ENCODE data around the gene DHX8. TPM values are rescaled to one million over a fixed set of nuclear protein-coding genes. Genes with fewer than 3 reads are reported as not detected.
"Not testable (repeated sequence)": the region's sequence is repeated elsewhere in the genome, so short reads cannot be mapped to it uniquely, and the experiment has no call there.

Gene DHX8
- 54.2 and 56.6 TPM in 2 replicates for total RNA-seq

DNA sequence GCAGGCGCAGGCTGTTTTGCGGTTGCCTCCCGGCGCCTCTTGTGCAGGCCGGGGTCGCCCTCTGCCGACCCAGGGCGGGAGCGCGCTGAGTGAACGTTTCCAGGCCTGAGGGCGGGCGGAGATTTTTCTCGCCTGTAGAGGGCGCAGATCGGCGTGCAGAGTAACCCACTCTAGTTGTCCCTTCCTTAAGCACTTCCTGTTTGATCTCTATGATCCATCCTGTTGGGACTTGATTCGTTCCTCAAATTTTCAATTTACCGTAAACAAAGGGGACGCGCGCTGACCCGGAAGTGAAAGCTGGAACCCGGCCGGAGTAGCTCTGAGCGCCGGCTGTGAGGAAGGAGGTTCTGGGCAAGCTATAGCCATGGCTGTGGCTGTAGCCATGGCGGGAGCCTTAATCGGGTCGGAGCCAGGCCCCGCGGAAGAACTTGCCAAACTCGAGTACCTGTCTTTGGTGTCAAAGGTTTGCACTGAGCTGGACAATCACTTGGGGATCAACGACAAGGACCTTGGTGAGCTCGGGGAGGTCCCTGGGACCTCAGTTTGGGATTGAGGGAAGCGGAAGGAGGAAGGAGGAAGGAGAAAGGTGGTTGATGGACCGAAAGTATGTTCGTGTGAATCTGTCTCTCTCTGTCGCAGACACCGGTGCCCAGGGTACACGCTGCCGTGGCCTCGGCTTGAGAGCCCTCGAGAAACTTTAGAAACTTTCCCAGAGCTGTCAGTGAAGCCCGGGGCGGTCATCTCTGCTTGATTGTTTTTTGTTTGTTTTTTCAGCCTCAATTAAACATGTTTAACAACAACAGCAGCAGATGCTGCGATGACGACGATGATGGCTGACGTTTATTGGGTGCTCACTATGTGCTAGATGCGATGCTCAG is at the start of gene DHX8:
TSS of gene DHX8 (plus strand) at position 302 of the 878 bp plus-strand sequence. CDS start at position 365, 63 bp downstream.
- Mint-ChIP-seq H3K27ac (peak within 1 kb of the TSS; percentile 99), H3K9me3 (no peaks in the 10 kb centered on the region), H3K27me3 (no peaks in the 10 kb centered on the region), H3K4me3 (peak within 1 kb of the TSS; percentile 100), H3K4me1 (peaks cover 21% of the 10 kb centered on the region), H3K36me3 (ENCODE audit: low read depth) (peaks cover 6% of the 10 kb centered on the region)
- peak; percentile 100 for DNase-seq
- intact Hi-C loops (cut with micrococcal nuclease): loop anchor here (1.0 to 10.0 kb wide), 6 partner anchors 86 to 521 kb away; partner anchors contain the start of genes ARL4D and NAGS

DNA sequence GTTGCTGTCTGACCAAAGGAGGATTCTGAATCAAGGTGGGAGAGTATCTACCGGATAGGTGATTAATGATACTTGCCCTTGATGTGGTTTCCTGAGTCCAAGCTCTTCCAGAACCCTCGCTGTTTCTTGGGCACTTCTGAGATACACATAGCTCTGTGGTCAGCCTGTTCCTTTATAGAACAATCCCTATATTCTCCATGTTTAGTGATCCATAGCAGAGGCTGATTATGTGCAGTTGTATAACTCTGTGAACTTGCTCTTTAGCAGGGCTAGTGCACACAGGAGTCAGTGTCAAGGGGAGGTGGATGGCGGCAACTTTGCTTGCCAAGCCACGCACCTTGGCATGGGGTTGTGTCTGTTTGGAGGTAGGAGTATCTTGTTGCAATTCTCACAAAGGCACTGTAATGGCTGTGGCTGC is 48.9 kb upstream of the DHX8 start:
- DNase-seq: no peak
- Mint-ChIP-seq H3K4me1 (peaks cover 2% of the 10 kb centered on the region), H3K36me3 (ENCODE audit: low read depth) (no peaks in the 10 kb centered on the region), H3K27me3 (peaks cover 20% of the 10 kb centered on the region), H3K4me3 (no peak overlapping the region), H3K9me3 (no peaks in the 10 kb centered on the region), H3K27ac (no peak overlapping the region)
- intact Hi-C loops (cut with micrococcal nuclease): no loop called here

DNA sequence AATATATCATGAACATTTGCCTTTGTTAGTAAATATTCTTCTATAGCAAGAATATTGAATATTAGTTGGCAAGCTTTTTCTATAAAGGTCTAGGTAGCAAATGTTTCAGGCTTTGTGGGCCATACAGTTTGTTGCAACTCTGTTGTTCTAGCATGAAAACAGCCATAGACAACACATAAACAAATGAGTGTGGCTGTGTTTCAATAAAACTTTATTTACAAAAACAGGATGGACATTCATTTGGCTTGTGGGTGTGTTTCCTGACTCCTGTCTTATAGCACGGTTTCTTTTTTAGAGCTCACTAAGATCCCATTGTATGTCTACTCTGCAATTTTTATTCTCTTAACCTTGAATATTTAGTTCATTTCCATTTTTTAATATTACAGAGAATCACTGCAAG is 46.0 kb upstream of the DHX8 start:
- Mint-ChIP-seq H3K9me3 (no peaks in the 10 kb centered on the region), H3K27ac (no peak overlapping the region), H3K4me3 (no peak overlapping the region), H3K27me3 (peaks cover 14% of the 10 kb centered on the region), H3K4me1 (no peaks in the 10 kb centered on the region), H3K36me3 (ENCODE audit: low read depth) (no peaks in the 10 kb centered on the region)
- intact Hi-C loops (cut with micrococcal nuclease): no loop called here
- no peak for DNase-seq

DNA sequence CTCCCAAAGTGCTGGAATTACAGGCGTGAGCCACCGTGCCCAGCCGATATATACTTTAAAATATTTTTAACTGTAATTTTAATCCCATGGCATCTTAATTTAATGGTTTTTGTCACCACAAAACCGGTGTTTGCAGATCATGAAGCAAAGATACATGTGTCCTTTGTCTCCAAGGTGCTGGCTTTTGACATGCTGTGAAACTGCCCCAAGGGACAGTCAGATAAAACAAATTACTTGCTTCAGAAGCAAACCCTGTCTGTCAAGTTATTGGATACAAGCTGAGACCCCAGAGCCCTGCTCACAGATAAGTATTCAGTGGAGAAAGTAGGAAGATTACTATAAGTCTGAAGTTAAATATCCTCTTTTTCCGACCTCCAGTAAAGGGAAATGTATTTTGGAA is 45.1 kb upstream of the DHX8 start:
- intact Hi-C loops (cut with micrococcal nuclease): no loop called here
- no peak overlapping the region for H3K4me3 Mint-ChIP-seq

DNA sequence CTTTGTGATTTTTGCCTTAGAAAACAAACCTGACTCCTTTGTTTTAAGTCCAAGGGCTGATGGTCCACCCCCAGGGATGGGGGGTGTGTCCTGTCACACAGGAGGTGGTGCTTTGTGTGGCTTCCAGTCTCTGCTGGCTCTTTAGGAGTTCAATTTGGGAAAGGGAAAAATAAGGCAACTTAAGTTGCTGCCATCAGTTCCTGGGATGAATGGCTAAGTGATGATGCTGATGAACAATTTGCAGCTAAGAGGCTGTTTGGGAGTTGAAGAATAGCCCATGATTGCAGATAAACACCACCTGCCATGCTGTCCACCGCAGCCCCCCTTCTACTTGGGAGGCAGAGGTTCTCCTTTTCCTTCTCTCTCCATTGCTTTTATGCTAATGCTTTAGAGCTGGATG is 44.7 kb upstream of the DHX8 start:
- Mint-ChIP-seq H3K27ac (no peak overlapping the region), H3K4me3 (no peak overlapping the region), H3K27me3 (peaks cover 14% of the 10 kb centered on the region), H3K9me3 (no peaks in the 10 kb centered on the region), H3K4me1 (no peaks in the 10 kb centered on the region), H3K36me3 (ENCODE audit: low read depth) (no peaks in the 10 kb centered on the region)
- DNase-seq: no peak
- intact Hi-C loops (cut with micrococcal nuclease): no loop called here

More for the DNA sequence above, 45.1 kb upstream of the DHX8 start:
- Mint-ChIP-seq H3K27me3 (peaks cover 15% of the 10 kb centered on the region), H3K36me3 (ENCODE audit: low read depth) (no peaks in the 10 kb centered on the region), H3K27ac (no peak overlapping the region), H3K9me3 (no peaks in the 10 kb centered on the region), H3K4me1 (no peaks in the 10 kb centered on the region)
- no peak for DNase-seq

DNA sequence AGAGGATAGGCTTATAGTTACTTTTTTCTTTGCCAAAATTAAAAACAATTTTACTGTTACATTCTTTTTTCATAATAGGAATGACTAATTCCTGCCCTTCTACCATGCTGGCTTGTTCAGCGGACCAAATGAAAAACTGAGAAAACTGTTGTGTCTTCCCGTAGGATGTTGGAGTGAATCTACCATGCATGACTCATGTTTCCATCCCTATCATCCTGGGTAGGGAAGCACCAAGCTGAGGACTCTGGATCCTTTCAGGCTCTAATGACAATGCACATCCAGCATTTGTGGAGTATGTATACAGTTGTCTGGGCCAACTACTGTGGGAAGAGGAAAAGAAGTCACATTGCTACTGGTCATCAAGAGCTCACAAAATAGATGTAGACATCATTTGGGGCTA is 41.1 kb upstream of the DHX8 start:
- Mint-ChIP-seq H3K27ac (no peak overlapping the region), H3K4me3 (no peak overlapping the region), H3K9me3 (no peaks in the 10 kb centered on the region), H3K36me3 (ENCODE audit: low read depth) (no peaks in the 10 kb centered on the region), H3K27me3 (peaks cover 9% of the 10 kb centered on the region), H3K4me1 (no peaks in the 10 kb centered on the region)
- intact Hi-C loops (cut with micrococcal nuclease): no loop called here
- no peak for DNase-seq

DNA sequence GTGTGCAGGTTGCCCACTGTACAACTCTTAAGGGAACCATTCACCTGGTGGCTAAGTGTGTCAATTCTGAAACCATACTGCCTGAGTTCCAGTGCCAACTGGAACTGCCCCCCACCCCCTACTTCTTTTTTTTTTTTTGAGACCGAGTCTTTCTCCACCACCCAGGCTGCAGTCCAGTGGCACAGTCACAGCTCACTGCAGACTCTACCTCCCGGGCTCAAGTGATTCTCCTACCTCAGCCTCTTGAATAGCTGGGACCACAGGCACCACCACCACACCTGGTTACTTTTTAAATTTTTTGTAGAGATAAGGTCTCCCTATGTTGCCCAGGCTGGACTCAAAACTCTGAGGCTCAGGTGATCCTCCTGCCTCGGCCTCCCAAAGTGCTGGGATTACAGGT is 40.4 kb upstream of the DHX8 start:
- no peaks in the 10 kb centered on the region for H3K4me1 Mint-ChIP-seq
- H3K27ac Mint-ChIP-seq: no peak overlapping the region

DNA sequence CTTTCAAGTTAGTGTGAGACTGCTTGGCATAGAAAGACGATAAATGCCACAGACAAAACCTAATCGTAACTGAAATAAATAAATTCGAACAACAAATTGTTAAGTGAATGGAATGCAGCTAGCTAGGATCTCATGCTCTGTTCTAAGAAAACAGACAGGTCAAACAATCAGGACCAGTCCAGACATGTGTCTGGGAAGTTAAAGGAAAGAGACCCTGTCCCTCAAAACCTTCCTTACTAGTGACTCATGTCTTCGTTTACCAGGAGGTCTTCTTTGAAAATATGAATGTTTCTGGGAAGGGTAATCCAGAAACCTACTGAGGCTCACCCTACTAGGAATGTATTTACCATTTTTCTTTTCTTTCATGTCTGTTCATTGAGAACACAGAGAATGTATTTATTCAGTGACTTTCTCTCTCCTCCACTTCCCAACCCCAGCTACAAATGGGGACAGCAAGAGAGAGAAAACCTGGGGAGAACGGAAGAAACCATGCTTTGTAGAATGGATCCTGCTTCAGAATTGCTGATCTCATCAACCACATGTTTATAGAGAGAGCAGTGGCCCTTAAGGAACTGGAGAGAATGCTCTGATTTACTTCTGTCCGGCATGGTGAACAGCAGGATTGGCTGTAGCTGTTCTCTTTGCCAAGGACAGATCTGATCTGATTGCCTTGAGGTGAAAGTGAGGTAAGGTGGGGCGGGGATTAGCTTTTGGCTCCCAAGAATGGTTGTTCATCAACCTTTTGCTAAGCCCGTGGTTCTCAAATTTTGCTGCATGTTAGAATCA is 39.4 kb upstream of the DHX8 start:
- intact Hi-C loops (cut with micrococcal nuclease): no loop called here
- H3K4me3 Mint-ChIP-seq: no peak overlapping the region
- H3K27ac Mint-ChIP-seq: no peak overlapping the region

More for the DNA sequence above, 40.4 kb upstream of the DHX8 start:
- intact Hi-C loops (cut with micrococcal nuclease): no loop called here
- DNase-seq: no peak
- no peaks in the 10 kb centered on the region for H3K9me3 Mint-ChIP-seq
- H3K27me3 Mint-ChIP-seq: peaks cover 9% of the 10 kb centered on the region
- no peak overlapping the region for H3K4me3 Mint-ChIP-seq
- H3K36me3 Mint-ChIP-seq (ENCODE audit: low read depth): no peaks in the 10 kb centered on the region

DNA sequence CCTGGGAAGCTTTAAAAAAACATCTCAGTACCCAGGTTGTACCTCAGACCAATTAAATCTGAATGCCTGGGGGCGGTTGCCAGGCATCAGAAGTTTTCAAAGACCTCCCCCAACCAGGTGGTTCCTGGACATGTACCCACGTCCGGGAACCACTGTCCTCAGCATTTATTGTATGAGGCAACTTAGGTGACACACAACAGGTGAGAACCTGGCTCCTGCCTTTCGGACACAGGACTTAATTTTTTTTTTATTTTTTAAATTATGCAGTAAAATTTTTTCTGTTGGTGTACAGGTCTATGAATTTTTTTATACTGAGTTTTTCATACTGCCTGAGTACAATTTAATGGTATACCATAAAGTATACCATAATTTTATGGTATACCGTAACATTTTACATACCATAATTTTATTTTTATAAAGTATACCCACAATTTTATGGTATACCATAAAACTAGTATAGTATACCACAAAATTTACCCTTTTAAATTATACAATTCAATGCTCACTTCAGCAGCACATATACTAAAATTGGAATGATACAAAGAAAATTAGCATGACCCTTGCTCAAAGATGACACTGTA is 38.7 kb upstream of the DHX8 start:
- intact Hi-C loops (cut with micrococcal nuclease): no loop called here
- no peaks in the 10 kb centered on the region for H3K36me3 Mint-ChIP-seq (ENCODE audit: low read depth)

More for the DNA sequence above, 39.4 kb upstream of the DHX8 start:
- no peaks in the 10 kb centered on the region for H3K4me1 Mint-ChIP-seq
- H3K9me3 Mint-ChIP-seq: no peaks in the 10 kb centered on the region
- peaks cover 13% of the 10 kb centered on the region for H3K27me3 Mint-ChIP-seq
- no peak for DNase-seq
- H3K36me3 Mint-ChIP-seq (ENCODE audit: low read depth): no peaks in the 10 kb centered on the region

DNA sequence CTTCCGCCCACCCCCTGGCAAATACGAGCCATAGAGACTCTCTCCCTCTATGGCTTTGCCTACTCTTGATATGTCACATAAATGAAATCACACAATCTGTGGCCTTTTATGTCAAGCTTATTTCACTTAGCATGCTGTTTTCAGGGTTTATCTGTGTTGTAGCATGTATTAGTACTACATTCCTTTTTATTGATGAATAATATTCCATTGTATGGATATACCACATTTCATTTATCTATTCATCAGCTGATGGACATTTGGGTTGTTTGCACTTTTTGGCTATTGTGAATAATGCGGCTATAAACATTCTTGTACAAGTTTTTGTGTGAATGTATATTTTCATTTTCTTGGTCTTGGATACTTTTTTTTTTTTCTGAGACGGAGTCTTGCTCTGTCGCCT is 37.0 kb upstream of the DHX8 start:
- H3K4me3 Mint-ChIP-seq: no peak overlapping the region
- no peak overlapping the region for H3K27ac Mint-ChIP-seq
- no peak for DNase-seq
- no peaks in the 10 kb centered on the region for H3K4me1 Mint-ChIP-seq
- no peaks in the 10 kb centered on the region for H3K36me3 Mint-ChIP-seq (ENCODE audit: low read depth)
- peaks cover 16% of the 10 kb centered on the region for H3K27me3 Mint-ChIP-seq
- no peaks in the 10 kb centered on the region for H3K9me3 Mint-ChIP-seq
- intact Hi-C loops (cut with micrococcal nuclease): no loop called here

More for the DNA sequence above, 38.7 kb upstream of the DHX8 start:
- Mint-ChIP-seq H3K4me1 (no peaks in the 10 kb centered on the region), H3K4me3 (no peak overlapping the region), H3K27me3 (peaks cover 16% of the 10 kb centered on the region), H3K27ac (no peak overlapping the region), H3K9me3 (no peaks in the 10 kb centered on the region)
- DNase-seq: no peak

DNA sequence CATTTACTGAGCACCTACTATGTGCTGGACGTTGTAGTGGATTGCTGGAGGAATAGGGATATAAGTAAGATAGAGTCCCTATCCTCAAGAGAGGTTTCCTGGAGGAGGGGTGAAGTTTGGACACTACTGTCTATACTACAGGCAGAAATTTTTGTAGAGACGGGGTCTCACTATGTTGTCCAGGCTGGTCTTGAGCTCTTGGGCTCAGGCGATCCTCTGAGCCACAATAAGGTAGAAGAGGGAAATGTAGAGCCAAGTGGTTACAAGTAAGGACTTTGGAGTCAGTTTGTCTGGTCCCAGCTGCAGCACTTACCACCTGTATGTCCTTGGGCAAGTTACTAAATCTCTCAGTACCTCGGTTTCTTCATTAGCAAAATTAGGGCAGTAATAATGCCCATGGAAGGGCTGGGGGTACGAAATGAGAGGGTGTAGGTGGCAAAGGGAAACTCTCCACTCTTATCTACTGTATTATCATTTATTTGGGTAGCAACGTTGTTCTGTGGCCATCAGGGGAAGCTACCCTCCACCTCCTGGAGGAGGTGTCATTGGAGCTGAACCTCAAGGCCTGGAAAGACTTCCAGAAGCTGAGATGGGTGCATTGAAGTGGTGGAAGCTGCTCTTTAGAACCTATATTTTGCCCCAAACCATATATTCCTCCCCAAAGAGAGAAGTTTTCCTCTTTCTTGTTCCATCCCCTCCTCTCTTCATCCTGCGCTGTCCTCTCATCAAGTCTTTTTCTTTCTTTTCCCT is 34.9 kb upstream of the DHX8 start:
- DNase-seq: no peak
- Mint-ChIP-seq H3K27me3 (peaks cover 15% of the 10 kb centered on the region), H3K4me3 (no peak overlapping the region), H3K9me3 (no peaks in the 10 kb centered on the region), H3K27ac (no peak overlapping the region), H3K36me3 (ENCODE audit: low read depth) (no peaks in the 10 kb centered on the region), H3K4me1 (no peaks in the 10 kb centered on the region)
- intact Hi-C loops (cut with micrococcal nuclease): no loop called here

DNA sequence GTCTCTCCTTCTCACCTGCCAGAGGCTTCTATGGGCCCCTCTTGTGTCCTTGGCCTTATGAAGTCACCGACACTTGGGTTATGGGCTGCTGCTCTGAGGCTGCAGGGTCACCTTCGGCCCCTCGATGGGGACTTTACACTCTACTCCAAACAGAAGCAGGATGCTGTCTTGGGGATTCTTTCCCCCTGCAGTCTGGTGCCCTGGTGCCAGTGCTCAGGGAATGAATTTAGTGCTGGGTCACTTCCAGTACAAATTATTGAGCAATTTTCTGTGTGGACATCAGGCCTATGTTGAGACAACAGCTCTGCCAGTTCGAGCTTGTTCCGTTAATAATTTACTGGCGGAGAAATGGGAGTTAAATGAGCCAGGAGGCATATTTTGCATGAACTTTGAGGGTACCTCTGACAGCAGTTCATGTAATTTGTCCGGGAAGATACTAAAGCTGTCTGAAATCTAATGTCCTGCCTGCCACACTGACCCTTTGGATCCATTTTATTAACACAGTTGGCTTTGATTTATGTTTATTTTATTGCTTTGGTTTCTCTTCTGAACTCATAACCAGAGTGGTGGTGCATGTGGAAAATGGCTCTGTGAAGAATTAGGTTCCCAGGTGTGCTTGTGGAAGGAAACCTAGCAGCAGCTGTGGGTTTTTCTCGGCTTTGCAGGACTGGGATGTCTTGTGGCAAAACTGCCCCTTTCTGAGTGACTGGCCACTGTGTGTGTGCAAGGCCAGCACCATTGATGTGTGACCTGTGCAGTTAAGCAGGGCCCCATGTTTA is 34.1 kb upstream of the DHX8 start:
- Mint-ChIP-seq H3K4me3 (no peak overlapping the region), H3K9me3 (no peaks in the 10 kb centered on the region), H3K36me3 (ENCODE audit: low read depth) (no peaks in the 10 kb centered on the region), H3K27ac (no peak overlapping the region), H3K27me3 (peaks cover 9% of the 10 kb centered on the region), H3K4me1 (no peaks in the 10 kb centered on the region)
- DNase-seq: no peak
- intact Hi-C loops (cut with micrococcal nuclease): no loop called here

DNA sequence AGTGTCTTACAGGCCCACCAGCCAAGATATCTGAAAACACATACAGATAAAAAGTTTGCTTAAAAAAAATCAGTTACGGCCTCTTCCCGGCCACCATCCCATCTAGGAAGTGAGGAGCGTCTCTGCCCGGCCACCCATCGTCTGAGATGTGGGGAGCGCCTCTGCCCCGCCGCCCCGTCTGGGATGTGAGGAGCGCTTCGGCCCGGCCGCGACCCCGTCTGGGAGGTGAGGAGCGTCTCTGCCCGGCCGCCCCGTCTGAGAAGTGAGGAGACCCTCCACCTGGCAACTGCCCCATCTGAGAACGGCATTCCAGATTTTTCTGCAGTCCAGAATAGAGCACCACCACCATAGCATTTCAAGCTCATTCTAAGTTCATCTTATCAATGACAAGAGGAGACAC is 33.0 kb upstream of the DHX8 start:
- H3K4me1 Mint-ChIP-seq; H3K36me3 Mint-ChIP-seq (ENCODE audit: low read depth); H3K27ac Mint-ChIP-seq; intact Hi-C loops (cut with micrococcal nuclease); H3K9me3 Mint-ChIP-seq; H3K4me3 Mint-ChIP-seq; DNase-seq: not testable (repeated sequence)
- H3K27me3 Mint-ChIP-seq: peaks cover 12% of the 10 kb centered on the region
